ENCODE measurements around the gene EEF1E1.

EEF1E1 gene

GRCh38 chr6:8085053-8085511 lies 17.3 kb downstream of the EEF1E1 start (continued):
- TF ChIP-seq ZNF747 (tag by site-specific recombination; IDR thresholded peaks at IDR 0.05) (no peak), KLF16 (tag by site-specific recombination; IDR thresholded peaks at IDR 0.05) (no peak), ZNF521 (tag by site-specific recombination; IDR thresholded peaks at IDR 0.05) (no peak), ZNF416 (tag by site-specific recombination; IDR thresholded peaks at IDR 0.05) (no peak), ZNF777 (tag by site-specific recombination; IDR thresholded peaks at IDR 0.05; ENCODE audit: borderline replicate concordance) (no peak), SP7 (tag by site-specific recombination; IDR thresholded peaks at IDR 0.05) (peak; percentile 86), GFI1B (tag by site-specific recombination; IDR thresholded peaks at IDR 0.05) (no peak), ZNF354C (tag by site-specific recombination; IDR thresholded peaks at IDR 0.05; ENCODE audit: borderline replicate concordance, low read depth) (no peak), ZNF174 (tag by site-specific recombination; IDR thresholded peaks at IDR 0.05) (no peak), ZNF664 (tag by site-specific recombination; IDR thresholded peaks at IDR 0.05) (no peak), ZNF561 (tag by site-specific recombination; IDR thresholded peaks at IDR 0.05; ENCODE audit: borderline replicate concordance) (no peak), CTCF (tag by site-specific recombination; IDR thresholded peaks at IDR 0.05) (no peak), ZNF580 (tag by site-specific recombination; IDR thresholded peaks at IDR 0.05) (peak; percentile 59; the same call in 1 of the 2 replicates), ZNF677 (tag by site-specific recombination; IDR thresholded peaks at IDR 0.05) (no peak), ZNF473 (tag by site-specific recombination; IDR thresholded peaks at IDR 0.05) (no peak), KLF8 (tag by site-specific recombination; IDR thresholded peaks at IDR 0.05) (peak; percentile 55; the same call in 1 of the 2 replicates), ZNF501 (tag by site-specific recombination; IDR thresholded peaks at IDR 0.05) (no peak), ZNF335 (tag by site-specific recombination; conservative IDR thresholded peaks at IDR 0.05) (no peak), ZNF623 (tag by site-specific recombination; IDR thresholded peaks at IDR 0.05) (no peak), ZNF223 (tag by site-specific recombination; IDR thresholded peaks at IDR 0.05) (no peak), ZNF624 (tag by site-specific recombination; IDR thresholded peaks at IDR 0.05) (no peak), ZIC2 (tag by site-specific recombination; IDR thresholded peaks at IDR 0.05) (no peak), ZNF785 (tag by site-specific recombination; IDR thresholded peaks at IDR 0.05) (no peak), ZNF518A (tag by site-specific recombination; conservative IDR thresholded peaks at IDR 0.05; ENCODE audit: low read depth) (no peak)
- TF ChIP-seq, protein P1, sequence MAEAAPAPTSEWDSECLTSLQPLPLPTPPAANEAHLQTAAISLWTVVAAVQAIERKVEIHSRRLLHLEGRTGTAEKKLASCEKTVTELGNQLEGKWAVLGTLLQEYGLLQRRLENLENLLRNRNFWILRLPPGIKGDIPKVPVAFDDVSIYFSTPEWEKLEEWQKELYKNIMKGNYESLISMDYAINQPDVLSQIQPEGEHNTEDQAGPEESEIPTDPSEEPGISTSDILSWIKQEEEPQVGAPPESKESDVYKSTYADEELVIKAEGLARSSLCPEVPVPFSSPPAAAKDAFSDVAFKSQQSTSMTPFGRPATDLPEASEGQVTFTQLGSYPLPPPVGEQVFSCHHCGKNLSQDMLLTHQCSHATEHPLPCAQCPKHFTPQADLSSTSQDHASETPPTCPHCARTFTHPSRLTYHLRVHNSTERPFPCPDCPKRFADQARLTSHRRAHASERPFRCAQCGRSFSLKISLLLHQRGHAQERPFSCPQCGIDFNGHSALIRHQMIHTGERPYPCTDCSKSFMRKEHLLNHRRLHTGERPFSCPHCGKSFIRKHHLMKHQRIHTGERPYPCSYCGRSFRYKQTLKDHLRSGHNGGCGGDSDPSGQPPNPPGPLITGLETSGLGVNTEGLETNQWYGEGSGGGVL (tag by site-specific recombination; IDR thresholded peaks at IDR 0.05), result no peak
- TF ChIP-seq, protein P2, sequence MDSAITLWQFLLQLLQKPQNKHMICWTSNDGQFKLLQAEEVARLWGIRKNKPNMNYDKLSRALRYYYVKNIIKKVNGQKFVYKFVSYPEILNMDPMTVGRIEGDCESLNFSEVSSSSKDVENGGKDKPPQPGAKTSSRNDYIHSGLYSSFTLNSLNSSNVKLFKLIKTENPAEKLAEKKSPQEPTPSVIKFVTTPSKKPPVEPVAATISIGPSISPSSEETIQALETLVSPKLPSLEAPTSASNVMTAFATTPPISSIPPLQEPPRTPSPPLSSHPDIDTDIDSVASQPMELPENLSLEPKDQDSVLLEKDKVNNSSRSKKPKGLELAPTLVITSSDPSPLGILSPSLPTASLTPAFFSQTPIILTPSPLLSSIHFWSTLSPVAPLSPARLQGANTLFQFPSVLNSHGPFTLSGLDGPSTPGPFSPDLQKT (IDR thresholded peaks at IDR 0.05; ENCODE audit: borderline replicate concordance, low read depth, low read length), result no peak
- TF ChIP-seq, protein P3, sequence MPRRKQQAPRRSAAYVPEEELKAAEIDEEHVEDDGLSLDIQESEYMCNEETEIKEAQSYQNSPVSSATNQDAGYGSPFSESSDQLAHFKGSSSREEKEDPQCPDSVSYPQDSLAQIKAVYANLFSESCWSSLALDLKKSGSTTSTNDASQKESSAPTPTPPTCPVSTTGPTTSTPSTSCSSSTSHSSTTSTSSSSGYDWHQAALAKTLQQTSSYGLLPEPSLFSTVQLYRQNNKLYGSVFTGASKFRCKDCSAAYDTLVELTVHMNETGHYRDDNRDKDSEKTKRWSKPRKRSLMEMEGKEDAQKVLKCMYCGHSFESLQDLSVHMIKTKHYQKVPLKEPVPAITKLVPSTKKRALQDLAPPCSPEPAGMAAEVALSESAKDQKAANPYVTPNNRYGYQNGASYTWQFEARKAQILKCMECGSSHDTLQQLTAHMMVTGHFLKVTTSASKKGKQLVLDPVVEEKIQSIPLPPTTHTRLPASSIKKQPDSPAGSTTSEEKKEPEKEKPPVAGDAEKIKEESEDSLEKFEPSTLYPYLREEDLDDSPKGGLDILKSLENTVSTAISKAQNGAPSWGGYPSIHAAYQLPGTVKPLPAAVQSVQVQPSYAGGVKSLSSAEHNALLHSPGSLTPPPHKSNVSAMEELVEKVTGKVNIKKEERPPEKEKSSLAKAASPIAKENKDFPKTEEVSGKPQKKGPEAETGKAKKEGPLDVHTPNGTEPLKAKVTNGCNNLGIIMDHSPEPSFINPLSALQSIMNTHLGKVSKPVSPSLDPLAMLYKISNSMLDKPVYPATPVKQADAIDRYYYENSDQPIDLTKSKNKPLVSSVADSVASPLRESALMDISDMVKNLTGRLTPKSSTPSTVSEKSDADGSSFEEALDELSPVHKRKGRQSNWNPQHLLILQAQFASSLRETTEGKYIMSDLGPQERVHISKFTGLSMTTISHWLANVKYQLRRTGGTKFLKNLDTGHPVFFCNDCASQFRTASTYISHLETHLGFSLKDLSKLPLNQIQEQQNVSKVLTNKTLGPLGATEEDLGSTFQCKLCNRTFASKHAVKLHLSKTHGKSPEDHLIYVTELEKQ (tag by site-specific recombination; IDR thresholded peaks at IDR 0.05; ENCODE audit: borderline replicate concordance), result no peak; the same call in 1 of the 2 replicates
